ENCODE measurements around the gene FANCG.

GRCh38 chr9:35027860-35028259 is 51.9 kb downstream of the FANCG start:
- TF ChIP-seq CTCF (IDR thresholded peaks at IDR 0.05) (no peak), POLR2AphosphoS5 (IDR thresholded peaks at IDR 0.05) (no peak), POLR2A (IDR thresholded peaks at IDR 0.05) (no peak)

Measured in stomach (tissue), 4 donors.